ENCODE results near the gene RASA3.
"Not testable (repeated sequence)": the region's sequence is repeated elsewhere in the genome, so short reads cannot be mapped to it uniquely, and the experiment has no call there.

The RASA3 gene

GRCh38 chr13:114033541-114034315 lies 98.7 kb downstream of the RASA3 start:
- DNase-seq (ENCODE audit: low spot score): no peak

DNA sequence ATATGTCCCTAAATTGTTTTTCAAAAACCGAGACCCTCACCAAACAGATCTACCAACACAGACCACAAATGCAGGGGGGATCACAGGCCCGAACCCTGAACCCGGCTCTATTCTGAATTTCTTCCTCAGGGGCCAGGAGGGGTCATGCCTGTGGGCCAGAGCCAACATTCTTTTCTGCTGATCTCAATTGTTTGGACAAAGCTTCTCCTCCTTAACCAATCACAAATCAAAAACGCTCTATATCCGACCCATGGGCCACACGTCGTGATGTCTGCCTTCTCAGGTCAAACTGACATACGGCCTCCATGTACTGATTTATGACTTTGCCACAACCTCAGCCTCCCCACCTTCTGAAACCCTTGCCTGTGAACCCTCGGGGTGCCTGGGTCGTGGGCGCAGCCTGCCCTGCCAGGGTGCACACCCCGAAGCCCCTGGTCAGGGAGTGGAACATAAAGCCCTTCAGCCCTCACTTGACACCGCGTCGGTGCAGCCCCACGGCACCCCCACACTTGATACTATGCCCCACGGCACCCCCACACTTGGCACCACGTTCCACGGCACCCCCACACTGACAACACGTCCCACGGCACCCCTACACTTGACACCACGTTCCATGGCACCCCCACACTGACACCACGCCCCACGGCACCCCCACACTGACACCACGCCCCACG lies 100.2 kb downstream of the RASA3 start:
- DNase-seq (ENCODE audit: low spot score): no peak

DNA sequence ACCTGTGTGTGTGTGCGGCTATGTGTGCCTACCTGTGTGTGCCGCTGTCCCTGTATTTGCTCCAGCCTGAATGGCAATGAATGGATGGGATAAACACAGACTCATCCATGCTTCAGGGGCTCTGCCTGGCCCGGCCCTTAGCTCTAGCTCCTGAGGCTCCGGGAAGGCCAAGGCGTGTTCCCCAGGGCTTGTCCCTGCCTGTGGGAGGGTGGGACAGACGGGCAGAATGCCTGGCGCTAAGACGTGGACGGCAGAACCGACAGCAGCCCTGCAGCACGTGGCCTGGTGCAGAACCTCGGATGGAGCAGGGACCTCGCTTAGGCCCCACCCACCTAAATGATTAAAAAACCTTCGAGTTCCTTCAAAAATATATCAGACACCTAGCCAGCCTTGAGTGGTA lies 100.8 kb downstream of the RASA3 start:
- DNase-seq (ENCODE audit: low spot score): no peak

DNA sequence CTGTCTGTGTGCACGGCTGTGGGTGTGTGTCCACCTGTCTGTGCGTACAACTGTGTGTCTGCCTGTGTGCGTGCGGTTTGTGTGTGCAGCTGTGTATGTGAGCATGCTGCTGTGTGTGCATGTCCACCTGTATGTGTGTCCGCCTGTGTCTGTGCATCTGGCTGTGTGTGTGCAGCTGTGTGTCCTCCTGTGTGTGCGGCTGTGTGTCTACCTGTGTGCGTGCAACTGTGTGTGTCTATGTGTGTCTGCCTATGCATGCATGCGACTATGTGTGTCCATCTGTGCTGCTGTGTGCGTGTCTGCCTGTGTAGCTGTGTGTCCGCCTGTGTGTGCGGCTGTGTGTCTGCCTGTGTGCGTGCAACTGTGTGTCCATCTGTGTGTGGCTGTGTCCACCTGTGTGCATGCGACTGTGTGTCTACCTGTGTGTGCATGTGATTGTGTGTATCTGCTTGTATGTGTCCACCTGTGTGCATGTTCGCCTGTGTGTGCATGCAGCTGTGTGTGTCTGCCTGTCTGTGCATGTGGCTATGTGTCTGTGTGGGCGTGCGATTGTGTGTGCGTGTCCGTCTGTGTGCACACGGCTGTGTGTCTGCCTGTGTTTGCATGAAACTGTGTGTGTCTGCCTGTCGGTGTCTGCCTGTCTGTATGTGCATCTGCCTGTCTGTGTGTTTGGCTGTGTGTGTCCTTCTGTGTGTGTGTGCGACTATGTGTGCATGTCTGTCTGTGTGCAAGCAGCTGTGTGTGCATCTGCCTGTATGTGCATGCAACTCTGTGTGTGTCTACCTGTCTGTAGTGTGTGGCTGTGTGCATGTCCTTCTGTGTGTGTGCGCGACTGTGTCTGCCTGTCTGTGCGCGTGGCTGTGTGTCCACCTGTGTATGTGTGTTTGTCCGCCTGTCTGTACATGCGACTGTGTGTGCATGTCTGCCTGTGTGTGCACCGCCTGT lies 101.5 kb downstream of the RASA3 start:
- no peak for DNase-seq (ENCODE audit: low spot score)

DNA sequence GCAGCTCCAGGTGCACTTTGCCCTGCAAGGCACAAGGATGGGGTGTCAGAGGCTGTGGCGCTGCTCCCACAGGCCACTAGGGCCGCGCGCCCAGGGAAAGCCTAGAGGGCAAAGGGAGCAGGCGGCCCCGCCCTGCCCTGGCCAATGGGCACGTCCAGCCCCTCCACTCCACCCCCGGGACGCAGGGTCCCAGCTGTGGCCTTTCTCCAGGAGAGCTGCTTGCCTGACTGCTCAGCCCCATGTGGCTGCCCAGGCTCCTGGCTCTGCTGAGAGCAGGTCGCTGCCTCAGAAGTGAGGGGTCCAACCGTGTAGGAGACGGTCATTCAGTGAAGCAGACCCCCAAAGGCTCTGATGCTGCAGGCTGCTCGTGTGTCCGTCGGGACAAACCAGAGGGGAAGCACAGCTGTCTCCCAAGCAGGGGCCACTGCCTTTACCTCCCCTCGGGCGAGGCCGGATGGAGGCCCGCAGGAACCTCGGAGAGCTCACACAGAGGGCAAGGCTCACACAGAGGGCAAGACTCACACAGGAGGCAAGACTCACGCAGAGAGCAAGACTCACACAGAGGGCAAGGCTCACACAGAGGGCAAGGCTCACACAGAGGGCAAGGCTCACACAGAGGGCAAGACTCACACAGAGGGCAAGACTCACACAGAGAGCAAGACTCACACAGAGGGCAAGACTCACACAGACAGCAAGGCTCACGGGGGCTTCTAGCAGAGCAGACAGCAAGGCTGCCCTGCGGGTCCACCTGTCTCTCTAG lies 102.4 kb downstream of the RASA3 start:
- DNase-seq (ENCODE audit: low spot score): no peak

GRCh38 chr13:114027826-114028225 lies 104.6 kb downstream of the RASA3 start:
- no peak for DNase-seq (ENCODE audit: low spot score)

DNA sequence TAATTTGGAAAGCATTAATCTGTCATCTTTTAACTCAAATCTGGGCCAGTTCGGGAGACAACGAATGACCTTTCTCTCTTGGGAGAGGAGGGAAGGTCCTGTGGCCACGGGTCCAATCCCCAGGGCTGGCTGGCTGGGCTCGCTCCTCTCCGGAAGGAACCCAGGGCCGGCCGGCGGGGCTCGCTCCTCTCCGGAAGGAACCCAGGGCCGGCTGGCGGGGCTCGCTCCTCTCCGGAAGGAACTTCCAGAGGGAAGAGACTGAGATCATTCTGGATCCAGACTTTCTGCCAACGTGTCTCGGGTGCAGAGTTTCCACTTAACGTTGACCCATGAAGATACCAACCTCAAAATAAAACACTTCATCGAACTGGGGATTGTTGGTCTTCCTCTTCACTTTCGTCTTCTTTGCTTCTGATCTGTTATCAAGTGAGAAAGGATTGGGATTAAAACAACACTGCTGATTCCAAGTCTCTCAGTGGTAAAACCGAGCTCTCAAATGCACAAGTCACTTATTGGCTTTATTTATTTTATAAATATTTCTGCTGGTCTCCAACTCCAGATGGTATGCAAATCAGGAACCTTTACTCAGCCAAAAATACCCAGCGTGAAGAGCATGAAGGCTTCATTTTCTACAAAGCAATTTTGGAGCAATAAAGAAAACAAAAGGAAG lies 105.2 kb downstream of the RASA3 start:
- no peak for DNase-seq (ENCODE audit: low spot score)

GRCh38 chr13:114026481-114026880 lies 105.9 kb downstream of the RASA3 start:
- no peak for DNase-seq (ENCODE audit: low spot score)

DNA sequence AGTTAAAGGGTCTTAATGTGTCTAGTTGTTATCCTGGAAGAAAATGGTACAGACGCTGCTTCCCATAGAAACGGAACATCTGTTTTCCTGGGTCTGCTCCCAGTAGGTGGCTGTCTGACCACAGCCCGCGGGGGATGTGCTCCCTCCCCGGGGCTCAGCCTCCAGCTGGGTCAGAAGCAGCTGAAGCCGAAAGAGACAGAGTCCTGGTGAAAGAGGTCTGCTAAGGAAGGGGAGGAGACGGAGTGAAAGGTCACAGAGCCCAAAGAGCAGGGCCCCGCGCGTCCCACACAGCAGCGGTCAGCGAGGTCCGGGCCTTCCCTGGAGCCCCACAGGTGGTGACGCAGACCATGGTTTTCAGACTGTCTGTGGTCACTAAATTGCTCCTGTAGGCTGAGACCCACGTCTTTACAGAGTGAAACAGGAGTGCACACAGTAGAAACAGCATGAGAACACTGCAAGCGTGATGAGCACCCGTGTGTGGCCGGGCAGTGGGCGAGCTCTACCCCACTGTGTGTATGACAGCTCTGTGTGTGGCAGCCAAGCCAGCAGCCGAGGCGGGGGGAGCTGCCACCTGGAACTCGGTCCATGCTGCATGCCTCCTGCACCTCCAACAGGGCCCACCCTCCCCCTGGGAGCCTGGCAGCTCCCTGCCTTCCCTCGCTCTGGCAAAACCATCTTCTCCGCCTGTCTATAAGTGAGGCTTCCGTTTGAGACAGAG lies 106.5 kb downstream of the RASA3 start:
- no peak for DNase-seq (ENCODE audit: low spot score)

- DNase-seq (ENCODE audit: low spot score): no peak
Measured at GRCh38 chr13:114025405-114025713, 107.1 kb downstream of the RASA3 start.

DNA sequence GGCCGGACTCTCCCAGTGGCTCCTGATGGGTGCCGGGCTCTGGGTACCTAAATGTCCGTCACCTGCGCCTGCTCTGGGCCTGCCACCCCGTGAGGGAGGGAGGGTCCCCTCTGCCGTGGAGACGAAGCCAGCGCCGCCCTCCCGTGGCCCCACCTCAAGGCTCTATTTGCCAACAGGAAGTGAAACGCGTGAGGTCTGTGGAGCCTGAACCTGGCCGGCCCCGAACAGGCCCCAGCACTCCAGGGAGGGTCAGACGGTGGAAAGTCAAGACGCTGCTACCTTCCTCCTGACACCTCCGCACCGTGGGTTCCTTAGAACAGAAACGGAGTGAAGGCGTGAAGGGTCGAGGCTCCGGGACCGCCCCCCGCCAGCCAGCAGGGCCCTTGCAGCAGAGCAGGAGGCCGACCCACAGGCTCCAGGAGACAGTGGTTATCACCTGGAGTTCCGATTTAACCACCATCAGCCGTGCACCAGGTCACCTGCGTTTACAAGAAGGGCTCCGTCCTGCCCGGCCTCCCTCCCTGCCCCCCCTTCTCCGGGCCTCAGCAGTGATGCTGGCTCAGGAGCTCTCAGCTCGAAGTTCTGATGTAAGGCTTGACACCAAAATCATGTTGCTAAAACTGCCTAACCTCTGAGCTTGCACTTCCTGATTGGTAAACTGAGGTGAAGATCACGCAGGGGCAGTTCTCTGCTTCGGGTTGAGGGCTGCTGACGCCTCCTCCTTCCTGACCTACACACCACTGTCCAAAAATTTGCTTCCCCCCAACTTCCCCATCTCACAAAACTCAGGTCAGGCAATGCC lies 107.6 kb downstream of the RASA3 start:
- no peak for DNase-seq (ENCODE audit: low spot score)

GRCh38 chr13:114023716-114024602 lies 108.5 kb downstream of the RASA3 start:
- DNase-seq (ENCODE audit: low spot score): no peak

DNA sequence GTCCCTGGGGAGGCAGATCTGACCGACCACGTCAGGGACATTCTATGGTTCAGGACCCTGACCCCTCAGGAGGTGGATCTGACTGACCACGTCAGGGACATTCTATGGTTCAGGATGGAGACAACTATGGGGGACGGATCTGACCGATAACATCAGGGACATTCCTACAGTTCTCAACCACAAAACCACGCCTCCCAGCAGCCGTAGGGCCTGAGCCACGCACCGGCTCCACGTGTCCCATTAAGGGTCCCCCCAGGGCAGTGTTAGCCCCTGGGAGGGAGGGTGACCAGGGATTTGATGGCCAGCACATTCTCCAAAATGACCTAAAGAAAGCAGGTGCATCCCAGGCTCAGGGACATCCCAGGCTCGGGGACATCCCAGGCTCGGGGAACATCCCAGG lies 109.5 kb downstream of the RASA3 start:
- DNase-seq (ENCODE audit: low spot score): no peak

- DNase-seq (ENCODE audit: low spot score): no peak
Measured at GRCh38 chr13:114022309-114022669, 110.1 kb downstream of the RASA3 start.

- no peak for DNase-seq (ENCODE audit: low spot score)
Measured at GRCh38 chr13:114021464-114022308, 110.7 kb downstream of the RASA3 start.

- no peak for DNase-seq (ENCODE audit: low spot score)
Measured at GRCh38 chr13:114020750-114021463, 111.5 kb downstream of the RASA3 start.

GRCh38 chr13:114020134-114020533 lies 112.3 kb downstream of the RASA3 start:
- not testable (repeated sequence) for DNase-seq (ENCODE audit: low spot score)

Measured in SW480 (cell line).